ENCODE results near the gene IWS1.

- TF ChIP-seq, protein P1, sequence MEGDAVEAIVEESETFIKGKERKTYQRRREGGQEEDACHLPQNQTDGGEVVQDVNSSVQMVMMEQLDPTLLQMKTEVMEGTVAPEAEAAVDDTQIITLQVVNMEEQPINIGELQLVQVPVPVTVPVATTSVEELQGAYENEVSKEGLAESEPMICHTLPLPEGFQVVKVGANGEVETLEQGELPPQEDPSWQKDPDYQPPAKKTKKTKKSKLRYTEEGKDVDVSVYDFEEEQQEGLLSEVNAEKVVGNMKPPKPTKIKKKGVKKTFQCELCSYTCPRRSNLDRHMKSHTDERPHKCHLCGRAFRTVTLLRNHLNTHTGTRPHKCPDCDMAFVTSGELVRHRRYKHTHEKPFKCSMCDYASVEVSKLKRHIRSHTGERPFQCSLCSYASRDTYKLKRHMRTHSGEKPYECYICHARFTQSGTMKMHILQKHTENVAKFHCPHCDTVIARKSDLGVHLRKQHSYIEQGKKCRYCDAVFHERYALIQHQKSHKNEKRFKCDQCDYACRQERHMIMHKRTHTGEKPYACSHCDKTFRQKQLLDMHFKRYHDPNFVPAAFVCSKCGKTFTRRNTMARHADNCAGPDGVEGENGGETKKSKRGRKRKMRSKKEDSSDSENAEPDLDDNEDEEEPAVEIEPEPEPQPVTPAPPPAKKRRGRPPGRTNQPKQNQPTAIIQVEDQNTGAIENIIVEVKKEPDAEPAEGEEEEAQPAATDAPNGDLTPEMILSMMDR (IDR thresholded peaks at IDR 0.05 in 2 of 3, conservative IDR thresholded peaks at IDR 0.05 in 1 of 3; ENCODE audit: borderline replicate concordance in 1 of 3, insufficient read depth in 1 of 3, low read depth in 2 of 3, low read length in 2 of 3), result no peak
- TF ChIP-seq ZNF274 (IDR thresholded peaks at IDR 0.05; ENCODE audit: low read depth, low read length), result no peak
- no peak for TF ChIP-seq MAX (IDR thresholded peaks at IDR 0.05)
- TF ChIP-seq EZH2 (IDR thresholded peaks at IDR 0.05), result no peak
- TF ChIP-seq EGR1 (IDR thresholded peaks at IDR 0.05; ENCODE audit: low read depth), result no peak
- no peak for TF ChIP-seq SRF (IDR thresholded peaks at IDR 0.05; ENCODE audit: low read depth)
- no peak for TF ChIP-seq POLR2AphosphoS5 (IDR thresholded peaks at IDR 0.05; ENCODE audit: low read depth, low read length)
- TF ChIP-seq CEBPB (IDR thresholded peaks at IDR 0.05; ENCODE audit: low read depth), result no peak
- TF ChIP-seq, protein P2, sequence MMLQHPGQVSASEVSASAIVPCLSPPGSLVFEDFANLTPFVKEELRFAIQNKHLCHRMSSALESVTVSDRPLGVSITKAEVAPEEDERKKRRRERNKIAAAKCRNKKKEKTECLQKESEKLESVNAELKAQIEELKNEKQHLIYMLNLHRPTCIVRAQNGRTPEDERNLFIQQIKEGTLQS (IDR thresholded peaks at IDR 0.05), result no peak
- TF ChIP-seq SIN3A (IDR thresholded peaks at IDR 0.05; ENCODE audit: low read depth), result no peak
- TF ChIP-seq REST (IDR thresholded peaks at IDR 0.05; ENCODE audit: low read depth), result no peak
Observed at GRCh38 chr2:127535422-127535901, 9.2 kb upstream of the IWS1 start, which contains the start of gene MYO7B.

Measured in HCT116 (cell line).